Right lobe of liver (tissue), 6 donors: ENCODE results near the gene WDR5. TPM values are rescaled to one million over a fixed set of nuclear protein-coding genes. Genes with fewer than 3 reads are reported as not detected.

ENCODE experiments used
- ATAC-seq, 4 donors: fragments of 200-7000 bp; cut with Tn5 transposase; one replicate each; pipeline ENCODE4 v1.9.1; 2020; ENCODE audit warnings: mild to moderate bottlenecking in 4 of 4, moderate library complexity in 4 of 4
- DNase-seq, 3 donors: peaks; one replicate each; pipeline ENCODE4 v3.0.0-alpha.2; 2020
- H3K27ac ChIP-seq, 3 donors: fragments of 200-600 bp; one replicate each; pipeline ENCODE4 v1.8.0; 2022
- H3K27me3 ChIP-seq, 2 donors: fragments of 200-600 bp; one replicate each; pipeline ENCODE4 v1.8.0; 2022
- H3K36me3 ChIP-seq, 4 donors: fragments of 200-600 bp; sonication (generic) in 1 of 4; one replicate each; pipeline versions ENCODE4 v1.5.1 to v1.8.0; 2017 to 2022; ENCODE audit warnings: control low read depth in 1 of 4
- H3K4me1 ChIP-seq, 4 donors: fragments of 200-600 bp; sonication (generic) in 1 of 4; one replicate each; pipeline versions ENCODE4 v1.5.1 to v1.8.0; 2017 to 2022; ENCODE audit warnings: control low read depth in 1 of 4
- H3K4me3 ChIP-seq, 3 donors: fragments of 200-600 bp; one replicate each; pipeline ENCODE4 v1.8.0; 2022
- H3K9me3 ChIP-seq, 4 donors: fragments of 200-600 bp; sonication (generic) in 1 of 4; one replicate each; pipeline versions ENCODE4 v1.5.1 to v1.8.0; 2017 to 2022; ENCODE audit warnings: control low read depth in 1 of 4
- POLR2A ChIP-seq: fragments of 450-650 bp; IDR thresholded peaks from one replicate; pipeline ENCODE4 v1.6.1; 2017; ENCODE audit warnings: antibody characterized with exemption, mild to moderate bottlenecking
- WGBS: methylation state at CpG from one replicate; pipeline ENCODE4 v1.1.6; 2018; ENCODE audit warnings: low coverage, low lambda C conversion rate; ENCODE audit not compliant: insufficient coverage; ENCODE audit errors: missing lambda C conversion rate; 5-methylcytosine and 5-hydroxymethylcytosine counted together
- intact Hi-C, 2 donors: fragments of 100-400 bp; cut with DNase I; formaldehyde crosslinking; loops; one replicate each; pipeline versions ENCODE4 v1.11.2 to v1.14.1; 2022
- total RNA-seq, 6 experiments: library from RNA; depleted of rRNA in 2 of 6; stranded (reverse); fragments of >200 nt in 2 of 6; fragmentation: NEBNext Ultra II Directional in 3 of 6; extraction: Animal tissue kit (Norgen Biotek cat#: 25700) in 3 of 6; gene quantifications; one replicate each; pipeline versions ENCODE4 v1.1.0 to v1.2.4, GENCODE V29; 2016 to 2023
- TF ChIP-seq, protein P1 (sequence below), 4 donors: fragments of 200-600 bp in 3 of 4; fragments of 450-650 bp in 1 of 4; IDR thresholded peaks; one replicate each; pipeline versions ENCODE4 v1.5.1 to v1.8.0; 2016 to 2022; ENCODE audit warnings: antibody characterized with exemption in 4 of 4, mild to moderate bottlenecking in 2 of 4
- donor health status: DM: no; HTN: yes; CAD: no.
- donor health status: DM: no; HTN: no; CAD: no.
- donor health status: DM: no; HTN: no; CAD: no.
- donor health status: DM: no; HTN: yes; CAD: no.
- donor health status: DM: no; HTN: yes; CAD: no.

Gene WDR5
- total RNA-seq, 6 experiments from 2014 or later: 16.6 to 24.0 (median 19.9) TPM

DNA sequence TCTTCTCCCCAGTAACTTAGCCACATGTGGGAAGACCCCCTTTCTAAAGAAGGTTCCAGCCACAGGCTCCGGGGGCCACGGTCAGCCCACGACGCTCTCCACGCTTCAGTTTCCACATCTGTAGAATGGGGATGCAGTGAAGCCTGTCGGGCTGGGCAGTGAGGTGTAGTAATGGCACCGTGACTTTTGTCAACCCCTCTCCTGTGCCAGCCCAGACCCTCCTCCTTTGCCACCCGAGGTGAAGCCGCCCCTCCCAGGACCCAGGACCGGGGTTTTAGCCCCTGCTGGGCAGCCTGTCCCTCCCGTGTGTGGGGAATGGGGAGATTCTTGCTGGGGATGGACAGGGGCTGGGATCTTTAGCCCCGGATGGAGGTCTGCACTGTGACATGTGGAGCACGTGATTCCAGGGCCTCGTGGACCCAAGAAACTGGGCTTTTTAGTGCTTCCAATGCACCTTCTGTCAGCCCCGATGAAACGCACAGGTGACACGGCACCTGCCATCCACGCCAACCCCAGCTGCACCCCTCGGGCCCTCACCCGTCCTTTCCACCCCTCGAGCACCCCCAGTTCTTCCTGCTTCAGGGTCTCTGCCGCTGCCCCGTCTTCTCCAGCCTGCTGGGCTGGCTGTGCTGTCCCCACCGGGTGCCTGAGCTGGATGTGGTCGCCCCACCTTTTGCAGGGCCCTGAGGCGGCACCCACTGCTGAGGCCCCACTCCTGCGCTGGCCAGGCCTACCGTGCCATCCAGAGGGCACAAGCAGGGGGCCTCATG, 41.9 kb downstream of the WDR5 start:
- Histone ChIP-seq H3K27ac (peak overlapping the region; percentile 35 to 89 (median 83)), H3K27me3 (no peaks in the 10 kb centered on the region), H3K4me3 (no peak overlapping the region), H3K36me3 (no peaks in the 10 kb centered on the region), H3K9me3 (no peaks in the 10 kb centered on the region), H3K4me1 (peaks cover 0 to 67% (median 37%) of the 10 kb centered on the region in 4 donors)
- ATAC-seq: no peak
- intact Hi-C loops: loop anchor here (5.0 to 10.0 kb wide), 4 partner anchors 39 to 157 kb away; partner anchors contain the start of gene RXRA (in 1 of the 2)
- TF ChIP-seq, protein P1, sequence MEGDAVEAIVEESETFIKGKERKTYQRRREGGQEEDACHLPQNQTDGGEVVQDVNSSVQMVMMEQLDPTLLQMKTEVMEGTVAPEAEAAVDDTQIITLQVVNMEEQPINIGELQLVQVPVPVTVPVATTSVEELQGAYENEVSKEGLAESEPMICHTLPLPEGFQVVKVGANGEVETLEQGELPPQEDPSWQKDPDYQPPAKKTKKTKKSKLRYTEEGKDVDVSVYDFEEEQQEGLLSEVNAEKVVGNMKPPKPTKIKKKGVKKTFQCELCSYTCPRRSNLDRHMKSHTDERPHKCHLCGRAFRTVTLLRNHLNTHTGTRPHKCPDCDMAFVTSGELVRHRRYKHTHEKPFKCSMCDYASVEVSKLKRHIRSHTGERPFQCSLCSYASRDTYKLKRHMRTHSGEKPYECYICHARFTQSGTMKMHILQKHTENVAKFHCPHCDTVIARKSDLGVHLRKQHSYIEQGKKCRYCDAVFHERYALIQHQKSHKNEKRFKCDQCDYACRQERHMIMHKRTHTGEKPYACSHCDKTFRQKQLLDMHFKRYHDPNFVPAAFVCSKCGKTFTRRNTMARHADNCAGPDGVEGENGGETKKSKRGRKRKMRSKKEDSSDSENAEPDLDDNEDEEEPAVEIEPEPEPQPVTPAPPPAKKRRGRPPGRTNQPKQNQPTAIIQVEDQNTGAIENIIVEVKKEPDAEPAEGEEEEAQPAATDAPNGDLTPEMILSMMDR (IDR thresholded peaks at IDR 0.05): no peak
- TF ChIP-seq POLR2A: no peak
- peak in 2 of 3 donors; percentile 23 to 45 for DNase-seq
- 91% methylated on average over 7 of the region's 28 CpGs for WGBS

DNA sequence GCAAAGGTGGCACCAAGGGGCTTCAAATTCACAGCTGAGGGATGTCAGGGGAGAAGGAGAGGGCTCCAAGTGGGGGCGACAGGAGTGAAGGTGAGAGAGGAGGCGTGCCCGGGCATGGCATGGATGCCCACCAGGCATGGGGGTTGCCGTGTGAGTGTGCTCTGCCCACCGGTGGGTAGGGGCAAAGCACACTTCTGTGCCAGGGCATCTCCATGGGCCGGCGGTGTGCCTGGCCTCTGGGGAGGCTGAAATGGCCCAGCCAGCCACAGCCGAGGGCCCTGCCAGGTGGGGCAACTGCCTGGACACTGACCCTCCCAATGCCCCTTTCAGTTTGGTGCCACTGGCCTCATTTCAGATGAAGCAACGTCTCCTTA, 42.5 kb downstream of the WDR5 start:
- 14% methylated on average over 1 of the region's 9 CpGs for WGBS
- ATAC-seq: peak in 3 of 4 donors; percentile 10 to 24 (median 13)
- no peak for TF ChIP-seq POLR2A
- DNase-seq: no peak
- peak overlapping the region; percentile 35 to 89 (median 83) for H3K27ac ChIP-seq
- peak overlapping the region in 1 of 3 donors; percentile 33 for H3K4me3 ChIP-seq
- intact Hi-C loops: loop anchor here (5.0 to 10.0 kb wide), 4 partner anchors 39 to 156 kb away; partner anchors contain the start of gene RXRA (in 1 of the 2)
- H3K36me3 ChIP-seq: no peaks in the 10 kb centered on the region
- H3K9me3 ChIP-seq: no peaks in the 10 kb centered on the region
- peaks cover 0 to 65% (median 37%) of the 10 kb centered on the region in 4 donors for H3K4me1 ChIP-seq
- no peaks in the 10 kb centered on the region for H3K27me3 ChIP-seq

DNA sequence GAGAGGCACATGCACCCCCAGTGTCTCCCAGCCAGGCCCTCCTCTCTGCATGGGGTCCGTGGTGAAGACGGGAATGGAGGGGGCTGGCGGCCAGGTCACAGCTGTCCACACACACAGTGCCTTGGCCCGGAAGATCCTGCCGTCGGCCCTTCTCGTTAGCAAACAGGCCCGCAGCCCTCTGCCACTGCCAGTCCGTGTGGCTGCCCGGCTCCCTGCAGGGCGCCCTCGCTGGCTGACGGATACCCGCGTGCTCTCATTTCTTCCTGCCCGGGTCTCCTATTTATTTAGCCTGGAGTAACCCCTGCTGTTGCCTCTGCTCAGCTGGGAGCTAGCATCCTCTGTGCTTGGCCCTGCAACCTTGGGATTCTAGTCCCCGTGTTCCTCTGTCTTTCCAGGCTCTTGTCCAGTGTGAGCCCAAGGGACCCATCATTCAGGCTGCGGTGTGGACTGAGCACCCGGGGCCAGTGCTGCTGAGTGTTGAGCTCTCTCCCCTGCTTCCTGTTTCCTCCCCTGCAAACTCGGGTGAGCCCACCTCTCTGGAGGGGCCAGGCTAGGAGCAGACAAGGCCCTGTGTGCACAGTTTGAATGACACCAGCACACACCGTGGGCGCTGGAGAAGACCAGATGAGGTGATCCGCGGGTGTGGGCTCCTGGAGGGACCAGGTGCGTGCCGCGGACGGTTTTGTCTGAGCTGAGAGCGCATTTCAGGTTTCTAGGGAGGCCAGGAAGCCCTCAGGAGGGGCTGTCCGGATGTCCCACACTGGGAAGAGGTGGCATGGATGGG, 43.1 kb downstream of the WDR5 start:
- peak; percentile 67 for TF ChIP-seq POLR2A
- TF ChIP-seq, protein P1 (IDR thresholded peaks at IDR 0.05): peak in 2 of 4 donors; percentile 12 to 14
- Histone ChIP-seq H3K27me3 (no peaks in the 10 kb centered on the region), H3K36me3 (no peaks in the 10 kb centered on the region), H3K4me1 (peaks cover 0 to 65% (median 37%) of the 10 kb centered on the region in 4 donors), H3K4me3 (peak overlapping the region in 1 of 3 donors; percentile 33), H3K27ac (peak overlapping the region; percentile 35 to 89 (median 83)), H3K9me3 (no peaks in the 10 kb centered on the region)
- 2% methylated on average over 16 of the region's 30 CpGs for WGBS
- intact Hi-C loops: loop anchor here (5.0 to 10.0 kb wide), 4 partner anchors 38 to 156 kb away; partner anchors contain the start of gene RXRA (in 1 of the 2)
- ATAC-seq (peak; percentile 58 to 68 (median 60)), DNase-seq (peak; percentile 85 to 92 (median 90))

DNA sequence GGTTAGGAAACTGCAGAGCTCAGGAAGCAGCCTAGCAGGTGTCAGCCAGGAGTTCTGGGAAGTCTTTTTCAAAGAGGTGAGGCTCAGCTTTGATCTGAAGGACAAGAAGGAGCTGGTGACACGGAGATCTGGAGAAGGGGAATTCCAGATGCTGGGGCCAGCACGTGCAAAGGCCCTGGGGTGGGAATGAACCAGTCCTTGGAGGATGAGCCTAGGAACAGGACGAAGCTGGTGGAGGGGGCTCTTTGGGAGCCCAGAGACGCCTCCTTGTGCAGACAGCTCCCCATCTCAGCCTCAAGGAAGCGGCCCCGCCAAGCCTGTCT, 43.7 kb downstream of the WDR5 start:
- Histone ChIP-seq H3K4me1 (peaks cover 0 to 62% (median 34%) of the 10 kb centered on the region in 4 donors), H3K4me3 (peak overlapping the region in 1 of 3 donors; percentile 33), H3K36me3 (no peaks in the 10 kb centered on the region), H3K27ac (peak overlapping the region; percentile 35 to 89 (median 83)), H3K9me3 (no peaks in the 10 kb centered on the region), H3K27me3 (no peaks in the 10 kb centered on the region)
- WGBS: 60% methylated on average over 1 of the region's 6 CpGs
- DNase-seq: peak in 2 of 3 donors; percentile 23 to 40
- TF ChIP-seq, protein P1 (IDR thresholded peaks at IDR 0.05): no peak
- TF ChIP-seq POLR2A: no peak
- no peak for ATAC-seq
- intact Hi-C loops: loop anchor here (5.0 to 10.0 kb wide), 4 partner anchors 38 to 155 kb away; partner anchors contain the start of gene RXRA (in 1 of the 2)
